Measurements from ENCODE around the gene LRRC8C.
"Not testable (repeated sequence)": the region's sequence is repeated elsewhere in the genome, so short reads cannot be mapped to it uniquely, and the experiment has no call there.

Gene LRRC8C

DNA sequence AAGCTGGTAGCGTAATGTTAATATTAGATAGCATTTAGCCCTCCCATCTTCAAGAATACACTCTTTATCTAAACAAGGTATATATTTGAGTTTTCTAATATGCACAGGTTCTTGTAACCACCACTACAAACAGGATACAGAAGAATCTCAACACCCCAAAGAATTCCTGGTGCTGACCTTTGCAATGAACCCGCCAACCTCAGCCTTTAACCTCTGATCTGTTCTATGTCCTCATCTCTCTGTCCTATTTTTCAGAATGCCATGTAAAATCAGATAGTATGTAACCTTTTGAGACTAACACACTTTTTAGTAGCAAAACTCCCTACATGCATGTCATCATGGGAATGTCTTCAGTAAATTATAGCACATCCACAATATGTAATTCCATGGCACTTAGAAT, 71.1 kb downstream of the LRRC8C start:
- DNase-seq (ENCODE audit: low spot score) = no peak
- no peaks in the 10 kb centered on the region for H3K9me3 ChIP-seq (replicated peaks in 1 of 2; ENCODE audit: control insufficient read depth in 2 of 2, insufficient read depth in 1 of 2, low read depth in 1 of 2, low read length in 2 of 2)
- no peak overlapping the region for H2AFZ ChIP-seq (ENCODE audit: low read length)
- H2AK5ac ChIP-seq (ENCODE audit: low read depth, low read length) = no peak overlapping the region
- H3K36me3 ChIP-seq (replicated peaks in 1 of 2; ENCODE audit: control insufficient read depth in 2 of 2, insufficient read depth in 2 of 2, low read length in 2 of 2) = no peaks in the 10 kb centered on the region
- WGBS, 2 donors (ENCODE audit: extremely low coverage in 2 of 2, insufficient read length in 2 of 2, insufficient replicate concordance in 1 of 2) = no CpG with 5 or more reads among the region's 2 CpGs
- no peak overlapping the region for H3K4me2 ChIP-seq (ENCODE audit: insufficient read depth, low read length, poor library complexity, severe bottlenecking)
- H2BK12ac ChIP-seq (ENCODE audit: low read length) = no peak overlapping the region
- no peak overlapping the region for H3K4me3 ChIP-seq (ENCODE audit: low read length in 2 of 2)
- no peak overlapping the region for H3K4ac ChIP-seq (ENCODE audit: low read length)
- no peak overlapping the region for H4K8ac ChIP-seq (ENCODE audit: low read depth, low read length)
- H3K27me3 ChIP-seq (ENCODE audit: control insufficient read depth in 3 of 3, insufficient read depth in 3 of 3, low read depth in 1 of 3, low read length in 3 of 3) = no peaks in the 10 kb centered on the region
- H3K23ac ChIP-seq (ENCODE audit: low read depth, low read length, poor library complexity) = no peak overlapping the region
- no peaks in the 10 kb centered on the region for H3K79me1 ChIP-seq (ENCODE audit: low read depth, low read length)
- no peak overlapping the region for H2BK15ac ChIP-seq (ENCODE audit: low read length)
- no peak overlapping the region for H3K27ac ChIP-seq (replicated peaks; ENCODE audit: low read length)
- H3K9ac ChIP-seq (ENCODE audit: low read depth, low read length, poor library complexity) = no peak overlapping the region
- no peak overlapping the region for H4K91ac ChIP-seq (ENCODE audit: low read depth, low read length, poor library complexity)
- no peak overlapping the region for H2BK120ac ChIP-seq (ENCODE audit: low read depth, low read length)
- no peak overlapping the region for H2BK5ac ChIP-seq (ENCODE audit: low read length)
- peaks cover 2 to 3% of the 10 kb centered on the region in 2 donors for H3K4me1 ChIP-seq (ENCODE audit: control insufficient read depth in 2 of 2, insufficient read depth in 1 of 2, low read depth in 1 of 2, low read length in 2 of 2)
- no peak overlapping the region for H3K18ac ChIP-seq (ENCODE audit: low read length)
- H3K14ac ChIP-seq (ENCODE audit: low read length) = no peak overlapping the region

DNA sequence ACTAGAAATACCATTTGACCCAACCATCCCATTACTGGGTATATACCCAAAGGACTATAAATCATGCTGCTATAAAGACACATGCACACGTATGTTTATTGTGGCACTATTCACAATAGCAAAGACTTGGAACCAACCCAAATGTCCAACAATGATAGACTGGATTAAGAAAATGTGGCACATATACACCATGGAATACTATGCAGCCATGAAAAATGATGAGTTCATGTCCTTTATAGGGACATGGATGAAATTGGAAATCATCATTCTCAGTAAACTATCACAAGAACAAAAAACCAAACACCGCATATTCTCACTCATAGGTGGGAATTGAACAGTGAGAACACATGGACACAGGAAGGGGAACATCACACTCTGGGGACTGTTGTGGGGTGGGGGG, 72.0 kb downstream of the LRRC8C start:
- not testable (repeated sequence) for H3K4me2 ChIP-seq (ENCODE audit: insufficient read depth, low read length, poor library complexity, severe bottlenecking); H3K4ac ChIP-seq (ENCODE audit: low read length); H2AFZ ChIP-seq (ENCODE audit: low read length); H2BK15ac ChIP-seq (ENCODE audit: low read length); H2BK120ac ChIP-seq (ENCODE audit: low read depth, low read length); H3K18ac ChIP-seq (ENCODE audit: low read length); H2BK5ac ChIP-seq (ENCODE audit: low read length); H4K91ac ChIP-seq (ENCODE audit: low read depth, low read length, poor library complexity); H3K79me1 ChIP-seq (ENCODE audit: low read depth, low read length); H3K14ac ChIP-seq (ENCODE audit: low read length); H3K36me3 ChIP-seq (replicated peaks in 1 of 2; ENCODE audit: control insufficient read depth in 2 of 2, insufficient read depth in 2 of 2, low read length in 2 of 2); H4K8ac ChIP-seq (ENCODE audit: low read depth, low read length); H3K27me3 ChIP-seq (ENCODE audit: control insufficient read depth in 3 of 3, insufficient read depth in 3 of 3, low read depth in 1 of 3, low read length in 3 of 3); H3K27ac ChIP-seq (replicated peaks; ENCODE audit: low read length); H3K9ac ChIP-seq (ENCODE audit: low read depth, low read length, poor library complexity); H2BK12ac ChIP-seq (ENCODE audit: low read length); DNase-seq (ENCODE audit: low spot score); H3K4me1 ChIP-seq (ENCODE audit: control insufficient read depth in 2 of 2, insufficient read depth in 1 of 2, low read depth in 1 of 2, low read length in 2 of 2); H3K23ac ChIP-seq (ENCODE audit: low read depth, low read length, poor library complexity); H2AK5ac ChIP-seq (ENCODE audit: low read depth, low read length); H3K9me3 ChIP-seq (replicated peaks in 1 of 2; ENCODE audit: control insufficient read depth in 2 of 2, insufficient read depth in 1 of 2, low read depth in 1 of 2, low read length in 2 of 2); H3K4me3 ChIP-seq (ENCODE audit: low read length in 2 of 2)
- WGBS, 2 donors (ENCODE audit: extremely low coverage in 2 of 2, insufficient read length in 2 of 2, insufficient replicate concordance in 1 of 2) = no CpG with 5 or more reads among the region's 2 CpGs

DNA sequence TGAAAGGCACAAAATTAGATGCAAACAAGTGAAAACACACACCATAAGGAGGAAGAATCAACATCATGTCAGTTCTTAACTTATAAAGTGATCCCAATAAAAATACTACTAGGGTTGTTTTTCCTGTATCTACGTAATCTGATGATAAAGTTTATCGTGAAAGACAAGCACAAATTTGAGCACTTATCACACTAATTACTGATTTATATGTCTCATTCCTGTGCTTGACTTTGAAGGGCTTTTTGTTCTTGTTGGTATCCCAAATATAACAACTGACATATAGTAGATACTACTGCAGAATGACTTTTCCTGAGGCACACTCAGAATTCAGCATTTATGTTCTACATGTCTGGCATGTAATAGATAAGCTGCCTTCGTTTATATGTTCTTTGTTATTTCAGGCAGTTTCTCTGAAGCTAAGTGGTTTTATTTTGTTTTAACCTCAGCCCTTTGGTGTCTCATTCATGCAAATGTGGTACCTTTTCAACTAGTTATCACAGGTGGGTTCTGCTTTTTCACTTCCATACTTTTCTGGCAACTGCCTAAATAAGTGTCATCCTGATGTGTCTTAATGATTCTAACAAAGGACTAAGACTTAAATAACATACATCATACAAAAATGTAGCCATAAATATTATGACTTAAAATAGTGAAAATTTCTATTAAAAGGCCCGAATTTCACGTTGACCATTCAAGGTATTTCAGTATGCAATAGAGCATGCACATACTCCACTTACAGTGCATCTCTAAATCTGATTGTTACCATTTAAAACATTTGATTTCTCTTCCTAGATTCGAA, 73.2 kb downstream of the LRRC8C start:
- H3K9me3 ChIP-seq (replicated peaks in 1 of 2; ENCODE audit: control insufficient read depth in 2 of 2, insufficient read depth in 1 of 2, low read depth in 1 of 2, low read length in 2 of 2) = no peaks in the 10 kb centered on the region

DNA sequence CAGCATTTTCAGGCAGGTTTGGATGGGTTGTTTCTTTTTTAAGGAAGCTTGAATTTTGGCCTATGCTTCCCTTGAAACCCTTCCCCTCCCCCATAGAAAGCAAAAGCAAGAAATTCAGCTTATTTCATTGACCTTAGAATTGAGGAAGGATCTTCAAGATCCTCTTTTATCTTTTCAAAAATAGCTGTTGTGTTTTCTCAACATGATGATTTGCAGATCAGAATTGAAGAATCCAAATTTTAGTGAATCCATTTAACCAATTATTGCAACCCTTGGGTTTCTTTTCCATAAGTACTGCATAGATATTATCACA, 73.7 kb downstream of the LRRC8C start:
- Histone ChIP-seq H2BK120ac (ENCODE audit: low read depth, low read length) (no peak overlapping the region), H2BK12ac (ENCODE audit: low read length) (no peak overlapping the region), H2BK5ac (ENCODE audit: low read length) (no peak overlapping the region), H3K9ac (ENCODE audit: low read depth, low read length, poor library complexity) (no peak overlapping the region), H3K36me3 (replicated peaks in 1 of 2; ENCODE audit: control insufficient read depth in 2 of 2, insufficient read depth in 2 of 2, low read length in 2 of 2) (no peaks in the 10 kb centered on the region), H3K79me1 (ENCODE audit: low read depth, low read length) (no peaks in the 10 kb centered on the region), H3K27ac (replicated peaks; ENCODE audit: low read length) (no peak overlapping the region), H3K4me1 (ENCODE audit: control insufficient read depth in 2 of 2, insufficient read depth in 1 of 2, low read depth in 1 of 2, low read length in 2 of 2) (peaks cover 4 to 7% of the 10 kb centered on the region in 2 donors), H3K23ac (ENCODE audit: low read depth, low read length, poor library complexity) (no peak overlapping the region), H2AK5ac (ENCODE audit: low read depth, low read length) (no peak overlapping the region), H4K8ac (ENCODE audit: low read depth, low read length) (no peak overlapping the region), H3K14ac (ENCODE audit: low read length) (no peak overlapping the region), H3K4me2 (ENCODE audit: insufficient read depth, low read length, poor library complexity, severe bottlenecking) (no peak overlapping the region), H3K4me3 (ENCODE audit: low read length in 2 of 2) (no peak overlapping the region), H3K4ac (ENCODE audit: low read length) (no peak overlapping the region), H2AFZ (ENCODE audit: low read length) (no peak overlapping the region), H2BK15ac (ENCODE audit: low read length) (no peak overlapping the region), H3K18ac (ENCODE audit: low read length) (no peak overlapping the region), H4K91ac (ENCODE audit: low read depth, low read length, poor library complexity) (no peak overlapping the region), H3K9me3 (replicated peaks in 1 of 2; ENCODE audit: control insufficient read depth in 2 of 2, insufficient read depth in 1 of 2, low read depth in 1 of 2, low read length in 2 of 2) (no peaks in the 10 kb centered on the region), H3K27me3 (ENCODE audit: control insufficient read depth in 3 of 3, insufficient read depth in 3 of 3, low read depth in 1 of 3, low read length in 3 of 3) (no peaks in the 10 kb centered on the region)
- no peak for DNase-seq (ENCODE audit: low spot score)

More for the DNA sequence above, 73.2 kb downstream of the LRRC8C start:
- Histone ChIP-seq H3K27ac (replicated peaks; ENCODE audit: low read length) (no peak overlapping the region), H2AFZ (ENCODE audit: low read length) (no peak overlapping the region), H3K14ac (ENCODE audit: low read length) (no peak overlapping the region), H3K4me2 (ENCODE audit: insufficient read depth, low read length, poor library complexity, severe bottlenecking) (no peak overlapping the region), H2BK120ac (ENCODE audit: low read depth, low read length) (no peak overlapping the region), H4K91ac (ENCODE audit: low read depth, low read length, poor library complexity) (no peak overlapping the region), H3K9ac (ENCODE audit: low read depth, low read length, poor library complexity) (no peak overlapping the region), H2BK15ac (ENCODE audit: low read length) (no peak overlapping the region), H3K4ac (ENCODE audit: low read length) (no peak overlapping the region), H3K18ac (ENCODE audit: low read length) (no peak overlapping the region), H3K23ac (ENCODE audit: low read depth, low read length, poor library complexity) (no peak overlapping the region), H2AK5ac (ENCODE audit: low read depth, low read length) (no peak overlapping the region), H3K27me3 (ENCODE audit: control insufficient read depth in 3 of 3, insufficient read depth in 3 of 3, low read depth in 1 of 3, low read length in 3 of 3) (no peaks in the 10 kb centered on the region), H4K8ac (ENCODE audit: low read depth, low read length) (no peak overlapping the region), H3K36me3 (replicated peaks in 1 of 2; ENCODE audit: control insufficient read depth in 2 of 2, insufficient read depth in 2 of 2, low read length in 2 of 2) (no peaks in the 10 kb centered on the region), H3K4me1 (ENCODE audit: control insufficient read depth in 2 of 2, insufficient read depth in 1 of 2, low read depth in 1 of 2, low read length in 2 of 2) (peaks cover 4 to 7% of the 10 kb centered on the region in 2 donors), H3K4me3 (ENCODE audit: low read length in 2 of 2) (no peak overlapping the region), H2BK12ac (ENCODE audit: low read length) (no peak overlapping the region), H3K79me1 (ENCODE audit: low read depth, low read length) (no peaks in the 10 kb centered on the region), H2BK5ac (ENCODE audit: low read length) (no peak overlapping the region)
- WGBS, 2 donors (ENCODE audit: extremely low coverage in 2 of 2, insufficient read length in 2 of 2, insufficient replicate concordance in 1 of 2) = no CpG with 5 or more reads among the region's 6 CpGs
- DNase-seq (ENCODE audit: low spot score) = no peak

Data from neuronal stem cell (in vitro differentiated cells).